ENCODE data around the gene CARMIL1.
A peak's percentile ranks its signal among the peaks of the same experiment; 100 is the strongest.
"Not testable (repeated sequence)": the region's sequence is repeated elsewhere in the genome, so short reads cannot be mapped to it uniquely, and the experiment has no call there.

CARMIL1 gene

GRCh38 chr6:25578538-25578937 is 299.4 kb downstream of the CARMIL1 start:
- TF ChIP-seq CTCF (conservative IDR thresholded peaks at IDR 0.05; ENCODE audit: control insufficient read depth, insufficient read depth, low read depth, low read length) = no peak
- no peak for DNase-seq (ENCODE audit: low read depth)
- no peak overlapping the region for H3K4me3 ChIP-seq (ENCODE audit: control insufficient read depth, low read depth, low read length)

- TF ChIP-seq CTCF (conservative IDR thresholded peaks at IDR 0.05; ENCODE audit: control insufficient read depth, insufficient read depth, low read depth, low read length) = no peak
- no peak overlapping the region for H3K4me3 ChIP-seq (ENCODE audit: control insufficient read depth, low read depth, low read length)
- no peak for DNase-seq (ENCODE audit: low read depth)
These were observed 300.3 kb downstream of the CARMIL1 start for GRCh38 chr6:25579391-25579883.

- no peak for DNase-seq (ENCODE audit: low read depth)
- H3K4me3 ChIP-seq (ENCODE audit: control insufficient read depth, low read depth, low read length) = no peak overlapping the region
- TF ChIP-seq CTCF (conservative IDR thresholded peaks at IDR 0.05; ENCODE audit: control insufficient read depth, insufficient read depth, low read depth, low read length) = no peak
These were observed 300.8 kb downstream of the CARMIL1 start for GRCh38 chr6:25579902-25580495.

GRCh38 chr6:25582101-25582500 is 302.9 kb downstream of the CARMIL1 start:
- no peak for DNase-seq (ENCODE audit: low read depth)
- no peak for TF ChIP-seq CTCF (conservative IDR thresholded peaks at IDR 0.05; ENCODE audit: control insufficient read depth, insufficient read depth, low read depth, low read length)
- H3K4me3 ChIP-seq (ENCODE audit: control insufficient read depth, low read depth, low read length) = no peak overlapping the region

GRCh38 chr6:25583099-25583498 is 303.9 kb downstream of the CARMIL1 start:
- TF ChIP-seq CTCF (conservative IDR thresholded peaks at IDR 0.05; ENCODE audit: control insufficient read depth, insufficient read depth, low read depth, low read length) = no peak
- peak; percentile 8 for DNase-seq (ENCODE audit: low read depth)
- H3K4me3 ChIP-seq (ENCODE audit: control insufficient read depth, low read depth, low read length) = no peak overlapping the region

GRCh38 chr6:25583906-25584305 is 304.7 kb downstream of the CARMIL1 start:
- no peak for TF ChIP-seq CTCF (conservative IDR thresholded peaks at IDR 0.05; ENCODE audit: control insufficient read depth, insufficient read depth, low read depth, low read length)
- no peak overlapping the region for H3K4me3 ChIP-seq (ENCODE audit: control insufficient read depth, low read depth, low read length)
- DNase-seq (ENCODE audit: low read depth) = no peak

- DNase-seq (ENCODE audit: low read depth) = no peak
- TF ChIP-seq CTCF (conservative IDR thresholded peaks at IDR 0.05; ENCODE audit: control insufficient read depth, insufficient read depth, low read depth, low read length) = no peak
- no peak overlapping the region for H3K4me3 ChIP-seq (ENCODE audit: control insufficient read depth, low read depth, low read length)
These were observed 306.1 kb downstream of the CARMIL1 start for GRCh38 chr6:25585225-25585624.

- DNase-seq (ENCODE audit: low read depth); H3K4me3 ChIP-seq (ENCODE audit: control insufficient read depth, low read depth, low read length): not testable (repeated sequence)
These were observed 306.9 kb downstream of the CARMIL1 start for GRCh38 chr6:25586119-25586518.

Measured in fibroblast of mammary gland (primary cell).